ENCODE data around the gene MYCBP.

GRCh38 chr1:38919130-38919529 lies 46.0 kb upstream of the MYCBP start:
- TF ChIP-seq CTCF (conservative IDR thresholded peaks at IDR 0.05; ENCODE audit: low read depth in 2 of 2) (peak in 1 of 2 experiments; percentile 31; a peak in 1 of 4 replicates), POLR2AphosphoS5 (IDR thresholded peaks at IDR 0.05; ENCODE audit: low read depth) (no peak), JUNB (IDR thresholded peaks at IDR 0.05; ENCODE audit: unreplicated experiment) (no peak), EZH2 (IDR thresholded peaks at IDR 0.05; ENCODE audit: low read depth, unreplicated experiment) (no peak), EZH2phosphoT487 (IDR thresholded peaks at IDR 0.05; ENCODE audit: unreplicated experiment) (no peak), CREB1 (CRISPR knock-in tag; IDR thresholded peaks at IDR 0.05; ENCODE audit: low read depth) (no peak), ZNF331 (CRISPR knock-in tag; IDR thresholded peaks at IDR 0.05; ENCODE audit: low read depth) (no peak), STAT1 (IDR thresholded peaks at IDR 0.05; ENCODE audit: unreplicated experiment) (no peak)
- TF ChIP-seq, protein P1, sequence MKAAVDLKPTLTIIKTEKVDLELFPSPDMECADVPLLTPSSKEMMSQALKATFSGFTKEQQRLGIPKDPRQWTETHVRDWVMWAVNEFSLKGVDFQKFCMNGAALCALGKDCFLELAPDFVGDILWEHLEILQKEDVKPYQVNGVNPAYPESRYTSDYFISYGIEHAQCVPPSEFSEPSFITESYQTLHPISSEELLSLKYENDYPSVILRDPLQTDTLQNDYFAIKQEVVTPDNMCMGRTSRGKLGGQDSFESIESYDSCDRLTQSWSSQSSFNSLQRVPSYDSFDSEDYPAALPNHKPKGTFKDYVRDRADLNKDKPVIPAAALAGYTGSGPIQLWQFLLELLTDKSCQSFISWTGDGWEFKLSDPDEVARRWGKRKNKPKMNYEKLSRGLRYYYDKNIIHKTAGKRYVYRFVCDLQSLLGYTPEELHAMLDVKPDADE (IDR thresholded peaks at IDR 0.05) = no peak
- TF ChIP-seq, protein P2, sequence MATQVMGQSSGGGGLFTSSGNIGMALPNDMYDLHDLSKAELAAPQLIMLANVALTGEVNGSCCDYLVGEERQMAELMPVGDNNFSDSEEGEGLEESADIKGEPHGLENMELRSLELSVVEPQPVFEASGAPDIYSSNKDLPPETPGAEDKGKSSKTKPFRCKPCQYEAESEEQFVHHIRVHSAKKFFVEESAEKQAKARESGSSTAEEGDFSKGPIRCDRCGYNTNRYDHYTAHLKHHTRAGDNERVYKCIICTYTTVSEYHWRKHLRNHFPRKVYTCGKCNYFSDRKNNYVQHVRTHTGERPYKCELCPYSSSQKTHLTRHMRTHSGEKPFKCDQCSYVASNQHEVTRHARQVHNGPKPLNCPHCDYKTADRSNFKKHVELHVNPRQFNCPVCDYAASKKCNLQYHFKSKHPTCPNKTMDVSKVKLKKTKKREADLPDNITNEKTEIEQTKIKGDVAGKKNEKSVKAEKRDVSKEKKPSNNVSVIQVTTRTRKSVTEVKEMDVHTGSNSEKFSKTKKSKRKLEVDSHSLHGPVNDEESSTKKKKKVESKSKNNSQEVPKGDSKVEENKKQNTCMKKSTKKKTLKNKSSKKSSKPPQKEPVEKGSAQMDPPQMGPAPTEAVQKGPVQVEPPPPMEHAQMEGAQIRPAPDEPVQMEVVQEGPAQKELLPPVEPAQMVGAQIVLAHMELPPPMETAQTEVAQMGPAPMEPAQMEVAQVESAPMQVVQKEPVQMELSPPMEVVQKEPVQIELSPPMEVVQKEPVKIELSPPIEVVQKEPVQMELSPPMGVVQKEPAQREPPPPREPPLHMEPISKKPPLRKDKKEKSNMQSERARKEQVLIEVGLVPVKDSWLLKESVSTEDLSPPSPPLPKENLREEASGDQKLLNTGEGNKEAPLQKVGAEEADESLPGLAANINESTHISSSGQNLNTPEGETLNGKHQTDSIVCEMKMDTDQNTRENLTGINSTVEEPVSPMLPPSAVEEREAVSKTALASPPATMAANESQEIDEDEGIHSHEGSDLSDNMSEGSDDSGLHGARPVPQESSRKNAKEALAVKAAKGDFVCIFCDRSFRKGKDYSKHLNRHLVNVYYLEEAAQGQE (IDR thresholded peaks at IDR 0.05; ENCODE audit: unreplicated experiment) = no peak

Measured in GM23338 (cell line).